HG03025 (cell line): ENCODE results near the gene LRRC63.
"Not testable (repeated sequence)": the region's sequence is repeated elsewhere in the genome, so short reads cannot be mapped to it uniquely, and the experiment has no call there.

Experiments used
- ATAC-seq: cut with Tn5 transposase; IDR thresholded peaks from one replicate; pipeline ENCODE4 v1.9.1; 2021; ENCODE audit warnings: mild to moderate bottlenecking, moderate library complexity; ENCODE audit not compliant: unreplicated experiment, low FRiP score

Gene LRRC63

GRCh38 chr13:46220234-46220633 is 8.5 kb downstream of the LRRC63 start:
- not testable (repeated sequence) for ATAC-seq

GRCh38 chr13:46229251-46229650 is 17.5 kb downstream of the LRRC63 start:
- no peak for ATAC-seq

- no peak for ATAC-seq
These were observed 20.6 kb downstream of the LRRC63 start for GRCh38 chr13:46232281-46232680.

GRCh38 chr13:46235286-46235685 is 23.6 kb downstream of the LRRC63 start:
- no peak for ATAC-seq

- no peak for ATAC-seq
These were observed 53.6 kb downstream of the LRRC63 start for GRCh38 chr13:46265292-46265691.

- ATAC-seq: no peak
These were observed 55.4 kb downstream of the LRRC63 start for GRCh38 chr13:46267166-46267565.

- no peak for ATAC-seq
These were observed 58.7 kb downstream of the LRRC63 start for GRCh38 chr13:46270416-46270815.

- no peak for ATAC-seq
These were observed 62.5 kb downstream of the LRRC63 start for GRCh38 chr13:46274094-46274698.

GRCh38 chr13:46278474-46278873 is 66.7 kb downstream of the LRRC63 start:
- ATAC-seq: no peak

- ATAC-seq: no peak
These were observed 70.1 kb downstream of the LRRC63 start for GRCh38 chr13:46281779-46282178.

GRCh38 chr13:46283912-46284824 is 72.4 kb downstream of the LRRC63 start:
- ATAC-seq: not testable (repeated sequence)

- no peak for ATAC-seq
These were observed 75.2 kb downstream of the LRRC63 start for GRCh38 chr13:46286972-46287371.

- ATAC-seq: no peak
These were observed 77.0 kb downstream of the LRRC63 start for GRCh38 chr13:46288570-46289259.

GRCh38 chr13:46289260-46289955 is 77.7 kb downstream of the LRRC63 start:
- no peak for ATAC-seq

GRCh38 chr13:46290434-46290833 is 78.7 kb downstream of the LRRC63 start:
- ATAC-seq: no peak

GRCh38 chr13:46293436-46293835 is 81.7 kb downstream of the LRRC63 start:
- no peak for ATAC-seq

GRCh38 chr13:46295491-46296114 is 83.9 kb downstream of the LRRC63 start:
- ATAC-seq: peak; percentile 75

GRCh38 chr13:46296115-46296822 is 84.5 kb downstream of the LRRC63 start:
- peak; percentile 31 for ATAC-seq

- ATAC-seq: no peak
These were observed 85.2 kb downstream of the LRRC63 start for GRCh38 chr13:46296921-46297320.
